Thymus (tissue), 11 donors: ENCODE data around the gene ANKRD10. TPM values are rescaled to one million over a fixed set of nuclear protein-coding genes. Genes with fewer than 3 reads are reported as not detected.

ENCODE experiments used
- DNase-seq, 9 donors: peaks; one replicate each; pipeline ENCODE4 v3.0.0-alpha.2; 2013; ENCODE audit warnings: low spot score in 9 of 9, low read depth in 6 of 9, missing footprints in 1 of 9
- H3K27ac ChIP-seq, 2 donors: one replicate each; pipeline ENCODE4 v1.5.1; 2013; ENCODE audit warnings: control low read depth in 1 of 2, low read depth in 1 of 2, low read length in 1 of 2, mild to moderate bottlenecking in 1 of 2, moderate library complexity in 1 of 2
- H3K27me3 ChIP-seq, 2 donors: one replicate each; pipeline ENCODE4 v1.5.1; 2013; ENCODE audit warnings: low read length in 1 of 2; ENCODE audit not compliant: control insufficient read depth in 2 of 2, insufficient read depth in 1 of 2
- H3K36me3 ChIP-seq, 2 donors: one replicate each; pipeline ENCODE4 v1.5.1; 2013; ENCODE audit warnings: low read length in 1 of 2, mild to moderate bottlenecking in 1 of 2, moderate library complexity in 1 of 2; ENCODE audit not compliant: control insufficient read depth in 2 of 2, insufficient read depth in 2 of 2
- H3K4me1 ChIP-seq, 2 donors: one replicate each; pipeline ENCODE4 v1.5.1; 2013; ENCODE audit warnings: low read length in 2 of 2; ENCODE audit not compliant: control insufficient read depth in 2 of 2, insufficient read depth in 2 of 2
- H3K4me3 ChIP-seq, 2 donors: one replicate each; pipeline ENCODE4 v1.5.1; 2013; ENCODE audit warnings: low read length in 2 of 2, control low read depth in 1 of 2, mild to moderate bottlenecking in 1 of 2
- H3K9me3 ChIP-seq, 2 donors: one replicate each; pipeline ENCODE4 v1.5.1; 2013; ENCODE audit warnings: low read length in 1 of 2, mild to moderate bottlenecking in 1 of 2; ENCODE audit not compliant: control insufficient read depth in 2 of 2, insufficient read depth in 1 of 2
- WGBS: extraction: QIAGEN DNeasy Blood & Tissue Kit; methylation state at CpG from one replicate; pipeline ENCODE4 v1.1.7; 2013; 5-methylcytosine and 5-hydroxymethylcytosine counted together
- polyA plus RNA-seq: library from polyadenylated mRNA; stranded (reverse); fragments of 200-250 nt; gene quantifications from one replicate; pipeline ENCODE4 v1.2.3, GENCODE V29; 2013
- total RNA-seq: library from RNA; stranded (reverse); fragments of 120-200 nt; gene quantifications from one replicate; pipeline ENCODE4 v1.2.4, GENCODE V29; 2013
- donor health status: healthy.

ANKRD10 gene
- total and polyA plus RNA-seq, 2 donors: 85.8 to 207 TPM

GRCh38 chr13:110897521-110897920, 17.3 kb downstream of the ANKRD10 start:
- WGBS: 98% methylated on average over 6 of the region's 6 CpGs
- H3K9me3 ChIP-seq: no peaks in the 10 kb centered on the region
- H3K27me3 ChIP-seq: no peaks in the 10 kb centered on the region
- no peak overlapping the region for H3K4me3 ChIP-seq
- no peak overlapping the region for H3K27ac ChIP-seq
- peaks cover 14 to 31% of the 10 kb centered on the region in 2 donors for H3K36me3 ChIP-seq
- H3K4me1 ChIP-seq: no peaks in the 10 kb centered on the region
- DNase-seq: no peak

GRCh38 chr13:110897014-110897413, 17.9 kb downstream of the ANKRD10 start:
- no peak overlapping the region for H3K27ac ChIP-seq
- H3K4me3 ChIP-seq: no peak overlapping the region
- H3K9me3 ChIP-seq: no peaks in the 10 kb centered on the region
- peaks cover 14 to 29% of the 10 kb centered on the region in 2 donors for H3K36me3 ChIP-seq
- no peaks in the 10 kb centered on the region for H3K27me3 ChIP-seq
- no peaks in the 10 kb centered on the region for H3K4me1 ChIP-seq
- 98% methylated on average over 1 of the region's 1 CpG for WGBS
- DNase-seq: no peak

DNA sequence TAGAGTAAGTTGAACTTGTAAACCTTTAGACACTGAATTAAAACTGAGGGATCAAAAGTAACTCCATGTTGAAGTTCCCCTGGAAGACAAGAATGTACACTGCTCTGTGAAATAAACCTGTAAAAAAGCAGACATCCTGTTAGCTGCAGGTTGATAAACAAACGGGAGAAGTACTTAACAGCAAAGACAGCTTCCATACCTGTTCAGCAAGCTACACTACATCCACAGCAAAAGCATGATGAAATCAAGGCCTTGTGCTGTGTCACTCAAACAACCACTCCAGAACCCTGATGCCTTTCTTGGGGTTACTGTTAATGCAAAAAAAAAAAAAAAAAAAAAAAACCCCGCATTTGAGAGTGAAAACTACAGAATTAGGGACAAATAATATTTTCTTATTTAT, 20.8 kb downstream of the ANKRD10 start:
- DNase-seq: no peak
- H3K9me3 ChIP-seq: no peaks in the 10 kb centered on the region
- 98% methylated on average over 2 of the region's 2 CpGs for WGBS

GRCh38 chr13:110893571-110893970, 21.3 kb downstream of the ANKRD10 start:
- H3K27ac ChIP-seq: no peak overlapping the region
- H3K4me1 ChIP-seq: no peaks in the 10 kb centered on the region
- peaks cover 12 to 22% of the 10 kb centered on the region in 2 donors for H3K36me3 ChIP-seq
- H3K27me3 ChIP-seq: no peaks in the 10 kb centered on the region
- DNase-seq: no peak
- no peak overlapping the region for H3K4me3 ChIP-seq
- 95% methylated on average over 2 of the region's 2 CpGs for WGBS
- no peaks in the 10 kb centered on the region for H3K9me3 ChIP-seq

More for the DNA sequence above, 20.8 kb downstream of the ANKRD10 start:
- Histone ChIP-seq H3K4me1 (no peaks in the 10 kb centered on the region), H3K27ac (no peak overlapping the region), H3K36me3 (peaks cover 12 to 24% of the 10 kb centered on the region in 2 donors), H3K27me3 (no peaks in the 10 kb centered on the region), H3K4me3 (no peak overlapping the region)

DNA sequence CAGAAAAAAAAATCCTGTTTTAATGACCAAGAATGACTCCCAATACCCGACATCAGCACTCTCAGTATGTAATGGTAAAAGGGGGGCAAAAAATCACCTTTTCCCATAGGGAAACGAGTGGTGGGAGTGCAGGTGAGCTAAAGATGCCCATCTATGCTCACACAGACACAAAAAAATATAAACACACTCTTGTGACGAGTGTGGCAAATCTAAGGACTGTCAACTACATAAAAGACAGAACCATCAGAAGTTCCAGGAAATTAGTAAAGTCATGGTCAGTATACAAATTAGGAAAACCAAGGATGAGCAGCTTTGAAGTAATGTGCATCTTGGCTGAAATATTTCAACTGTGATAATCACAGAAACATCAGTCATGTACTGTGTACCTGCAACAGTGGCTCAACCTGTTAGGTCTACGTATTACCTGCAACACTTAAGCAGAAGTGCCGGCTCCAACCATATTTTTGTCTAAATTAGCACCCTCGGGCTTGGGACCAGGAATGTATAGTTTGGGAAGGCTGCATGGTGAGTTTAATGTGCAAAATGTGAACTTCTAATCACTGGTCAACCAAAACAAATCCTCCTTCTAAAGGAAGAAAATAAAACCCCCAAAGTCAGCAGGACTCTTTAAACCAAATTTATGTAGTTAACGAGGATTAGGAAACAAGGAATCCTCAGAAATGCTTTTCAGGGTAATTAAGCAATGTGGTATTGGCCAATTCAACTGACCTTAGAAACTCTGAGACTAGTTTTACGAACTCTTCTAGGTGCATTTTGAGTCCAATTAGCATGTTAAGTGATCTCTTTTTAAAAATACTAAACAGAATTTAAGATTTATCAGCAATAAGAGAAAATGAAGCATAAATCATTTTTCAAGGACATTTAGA, 24.3 kb downstream of the ANKRD10 start:
- DNase-seq: no peak
- H3K36me3 ChIP-seq: peaks cover 12 to 16% of the 10 kb centered on the region in 2 donors
- WGBS: 90% methylated on average over 8 of the region's 8 CpGs

GRCh38 chr13:110888390-110888789, 26.5 kb downstream of the ANKRD10 start:
- Histone ChIP-seq H3K9me3 (no peaks in the 10 kb centered on the region), H3K36me3 (peaks cover 5 to 9% of the 10 kb centered on the region in 2 donors), H3K4me3 (no peak overlapping the region), H3K27me3 (no peaks in the 10 kb centered on the region), H3K4me1 (no peaks in the 10 kb centered on the region), H3K27ac (no peak overlapping the region)
- WGBS: 97% methylated on average over 3 of the region's 3 CpGs
- no peak for DNase-seq

More for the DNA sequence above, 24.3 kb downstream of the ANKRD10 start:
- no peaks in the 10 kb centered on the region for H3K4me1 ChIP-seq
- H3K9me3 ChIP-seq: no peaks in the 10 kb centered on the region
- no peak overlapping the region for H3K4me3 ChIP-seq
- H3K27me3 ChIP-seq: no peaks in the 10 kb centered on the region
- no peak overlapping the region for H3K27ac ChIP-seq

DNA sequence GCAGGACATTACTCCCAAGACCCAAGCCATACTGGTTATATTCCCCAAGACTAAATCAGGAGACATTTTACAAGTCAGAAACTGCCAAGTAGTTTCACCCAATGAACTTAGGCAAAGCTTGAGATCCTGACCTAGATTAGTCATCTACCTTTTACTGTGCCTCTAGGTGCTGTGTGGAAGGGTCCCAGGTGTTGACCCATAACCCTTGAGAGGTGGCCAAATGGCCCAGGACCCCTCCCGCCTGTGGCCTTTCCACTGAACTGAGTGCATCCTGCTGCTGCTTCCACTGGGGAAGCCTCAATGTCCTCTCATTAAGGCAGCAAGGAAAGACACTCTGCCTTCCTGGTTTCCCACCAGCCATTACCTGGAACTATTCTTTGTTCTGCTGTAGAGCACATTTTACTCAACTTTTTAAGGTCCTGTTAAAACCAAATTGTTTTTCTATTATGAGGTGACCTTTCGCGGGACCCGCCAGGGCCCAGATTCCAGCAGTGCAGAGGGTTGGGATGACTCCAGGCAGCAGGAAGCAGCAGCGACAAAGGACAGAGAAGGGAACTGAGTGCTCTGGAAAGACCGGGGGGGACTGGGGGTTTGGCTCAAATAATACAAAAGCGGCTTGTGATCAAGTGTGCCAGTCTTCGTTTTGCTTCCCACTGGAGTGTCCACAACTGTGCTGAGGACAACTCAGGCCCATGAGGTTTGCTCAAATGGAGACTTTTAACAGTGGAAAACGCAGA, 27.1 kb downstream of the ANKRD10 start:
- H3K4me1 ChIP-seq: no peaks in the 10 kb centered on the region
- H3K27me3 ChIP-seq: no peaks in the 10 kb centered on the region
- no peak overlapping the region for H3K27ac ChIP-seq
- H3K4me3 ChIP-seq: no peak overlapping the region
- peaks cover 2 to 9% of the 10 kb centered on the region in 2 donors for H3K36me3 ChIP-seq
- WGBS: 86% methylated on average over 9 of the region's 9 CpGs
- no peaks in the 10 kb centered on the region for H3K9me3 ChIP-seq
- DNase-seq: no peak

DNA sequence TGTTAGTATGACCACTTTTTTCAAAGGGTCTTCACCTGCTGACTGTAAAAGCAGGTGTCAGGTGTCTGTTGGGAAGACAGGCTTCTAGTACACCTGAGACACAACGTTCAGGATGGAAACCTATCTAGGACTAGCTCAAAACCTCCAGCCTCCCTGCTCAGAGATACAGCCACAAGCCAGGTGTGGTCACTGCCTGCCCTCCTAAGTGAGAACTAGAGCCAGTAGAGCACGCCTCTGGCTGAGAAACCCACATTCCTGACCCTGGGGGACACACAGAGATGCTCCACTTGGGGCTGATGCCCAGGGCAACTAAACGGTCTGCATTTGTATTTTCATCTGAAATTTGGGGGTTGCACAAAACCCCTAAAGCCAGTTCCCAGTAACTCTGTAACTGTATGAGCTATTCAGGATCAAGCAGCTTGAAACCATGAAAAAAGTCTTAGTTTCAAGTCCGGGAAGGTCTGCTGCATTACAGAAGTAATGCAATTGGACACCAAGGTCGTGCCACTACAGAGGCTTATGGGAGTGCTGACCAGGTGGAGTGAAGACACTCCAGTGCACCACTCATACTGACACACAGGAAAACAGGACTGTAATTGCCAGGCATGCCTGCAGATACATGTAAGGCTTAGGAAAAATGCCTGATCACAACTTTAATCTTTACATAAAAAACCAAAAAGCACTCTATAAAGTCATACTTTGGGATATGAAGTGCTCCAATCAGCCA, 27.8 kb downstream of the ANKRD10 start:
- 70% methylated on average over 5 of the region's 5 CpGs for WGBS
- H3K4me1 ChIP-seq: no peaks in the 10 kb centered on the region
- no peaks in the 10 kb centered on the region for H3K27me3 ChIP-seq
- no peaks in the 10 kb centered on the region for H3K9me3 ChIP-seq
- H3K4me3 ChIP-seq: no peak overlapping the region
- no peak for DNase-seq
- no peak overlapping the region for H3K27ac ChIP-seq
- peaks cover 0 to 7% of the 10 kb centered on the region in 2 donors for H3K36me3 ChIP-seq
